HG03039 (cell line): ENCODE measurements around the gene THNSL1.
"Not testable (repeated sequence)": the region's sequence is repeated elsewhere in the genome, so short reads cannot be mapped to it uniquely, and the experiment has no call there.

Experiments used
- ATAC-seq: cut with Tn5 transposase; IDR thresholded peaks from one replicate; pipeline ENCODE4 v1.9.1; 2021; ENCODE audit warnings: mild to moderate bottlenecking, moderate library complexity; ENCODE audit not compliant: unreplicated experiment

Gene THNSL1, protein sequence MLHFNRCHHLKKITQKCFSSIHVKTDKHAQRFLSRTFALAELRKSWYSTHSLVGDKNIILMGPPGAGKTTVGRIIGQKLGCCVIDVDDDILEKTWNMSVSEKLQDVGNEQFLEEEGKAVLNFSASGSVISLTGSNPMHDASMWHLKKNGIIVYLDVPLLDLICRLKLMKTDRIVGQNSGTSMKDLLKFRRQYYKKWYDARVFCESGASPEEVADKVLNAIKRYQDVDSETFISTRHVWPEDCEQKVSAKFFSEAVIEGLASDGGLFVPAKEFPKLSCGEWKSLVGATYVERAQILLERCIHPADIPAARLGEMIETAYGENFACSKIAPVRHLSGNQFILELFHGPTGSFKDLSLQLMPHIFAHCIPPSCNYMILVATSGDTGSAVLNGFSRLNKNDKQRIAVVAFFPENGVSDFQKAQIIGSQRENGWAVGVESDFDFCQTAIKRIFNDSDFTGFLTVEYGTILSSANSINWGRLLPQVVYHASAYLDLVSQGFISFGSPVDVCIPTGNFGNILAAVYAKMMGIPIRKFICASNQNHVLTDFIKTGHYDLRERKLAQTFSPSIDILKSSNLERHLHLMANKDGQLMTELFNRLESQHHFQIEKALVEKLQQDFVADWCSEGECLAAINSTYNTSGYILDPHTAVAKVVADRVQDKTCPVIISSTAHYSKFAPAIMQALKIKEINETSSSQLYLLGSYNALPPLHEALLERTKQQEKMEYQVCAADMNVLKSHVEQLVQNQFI

DNA sequence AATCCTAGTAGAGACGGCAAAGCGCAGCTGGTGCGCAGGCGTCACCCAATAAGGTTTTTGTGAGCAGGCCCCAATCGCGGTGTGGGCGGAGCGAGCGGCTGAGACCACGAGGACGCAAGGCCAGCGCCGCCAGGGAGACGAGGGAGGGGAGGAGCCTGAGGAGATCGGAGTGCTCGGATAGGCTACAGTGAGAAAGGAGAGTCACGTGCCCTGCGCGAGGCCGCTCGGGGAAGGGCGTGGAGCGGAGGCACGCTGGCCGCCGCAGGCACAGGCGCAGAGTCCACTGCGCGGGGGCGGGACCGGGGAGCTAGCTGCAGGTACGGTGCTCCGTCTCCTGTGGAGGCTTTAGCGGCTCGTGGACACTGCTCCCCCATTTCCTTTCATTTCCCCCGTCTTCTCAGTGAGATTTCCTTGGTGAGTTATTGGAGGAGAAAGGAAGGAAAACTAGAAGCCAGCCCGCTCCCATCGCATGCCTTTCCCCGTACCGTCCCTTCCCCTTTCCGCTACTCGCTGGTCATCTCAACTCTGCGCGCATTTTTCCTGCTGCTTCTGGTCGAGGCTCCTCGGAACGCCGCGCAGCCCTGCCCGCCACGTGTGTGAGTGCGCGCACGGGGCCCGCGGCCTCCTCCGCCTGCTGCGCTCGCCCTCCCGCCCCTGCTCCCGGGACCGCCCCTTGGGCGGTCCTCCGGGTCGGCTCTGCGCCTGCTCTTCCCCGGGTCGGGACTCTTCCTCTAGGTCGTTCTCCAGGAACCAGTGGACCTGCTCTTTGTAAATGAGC is at the start of gene THNSL1:
THNSL1 (plus strand) TSS at position 237 of the 778 bp plus-strand sequence. CDS start 6,612 bp downstream, outside the sequence.
- ATAC-seq, result peak; percentile 98

DNA sequence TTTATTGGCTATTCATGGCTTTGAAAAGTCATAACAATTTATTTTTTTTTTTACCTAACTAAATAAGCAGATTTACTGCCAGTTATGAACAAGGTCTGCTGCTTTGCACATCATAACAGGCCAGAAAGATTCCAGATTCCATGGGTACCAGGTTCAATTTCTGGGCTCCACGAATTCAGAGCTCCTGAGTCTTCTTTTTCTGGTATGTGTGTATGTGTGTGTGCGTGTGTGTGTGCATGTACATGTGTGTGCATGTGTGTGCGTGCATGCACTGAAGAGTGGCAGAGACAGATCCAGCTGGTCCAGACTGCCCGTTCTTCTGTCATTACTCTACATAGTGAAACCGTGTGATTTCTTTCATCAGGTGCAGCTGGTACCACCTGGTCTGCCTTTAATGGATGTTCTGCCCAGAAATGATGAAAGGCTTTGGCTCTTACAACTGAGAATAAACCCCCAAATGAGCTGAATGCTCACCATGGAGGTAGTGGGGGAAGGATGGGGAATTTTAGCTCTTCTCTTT is 49.4 kb upstream of the THNSL1 start:
- no peak for ATAC-seq

DNA sequence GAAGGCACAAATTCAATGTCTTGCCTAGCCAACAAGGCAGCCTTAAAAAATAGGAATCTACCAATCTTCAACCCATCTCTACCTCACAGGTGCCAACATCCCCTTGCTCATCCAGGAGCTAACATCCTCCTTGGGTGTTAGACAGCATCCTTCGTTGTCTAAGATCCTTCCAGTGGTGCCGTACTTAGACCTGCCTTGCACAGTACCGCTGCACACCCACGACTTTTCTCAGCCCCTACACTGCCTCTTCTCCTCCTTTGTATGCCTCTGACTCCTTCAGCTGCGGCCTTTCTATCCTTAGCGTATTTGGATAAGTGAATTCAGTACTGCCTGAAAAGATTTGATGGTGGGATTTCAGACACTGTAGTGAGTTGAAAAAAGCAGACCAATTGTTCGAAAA is 48.1 kb upstream of the THNSL1 start:
- ATAC-seq, result no peak

DNA sequence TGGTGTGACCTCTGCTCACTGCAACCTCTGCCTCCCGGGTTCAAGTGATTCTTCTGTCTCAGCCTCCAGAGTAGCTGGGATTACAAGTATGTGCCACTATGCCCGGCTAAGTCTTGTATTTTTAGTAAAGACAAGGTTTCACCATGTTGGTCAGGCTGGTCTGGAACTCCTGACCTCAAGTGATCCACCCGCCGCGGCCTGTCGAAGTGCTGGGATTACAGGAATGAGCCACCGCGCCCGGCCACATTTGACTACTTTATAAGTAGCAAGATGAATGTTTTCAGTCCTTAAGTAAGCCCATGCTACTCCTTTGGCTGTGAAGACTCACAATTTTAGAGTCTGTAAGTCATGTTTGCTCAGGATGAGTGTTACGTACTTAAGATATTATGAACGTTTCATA is 47.5 kb upstream of the THNSL1 start:
- ATAC-seq, result not testable (repeated sequence)

DNA sequence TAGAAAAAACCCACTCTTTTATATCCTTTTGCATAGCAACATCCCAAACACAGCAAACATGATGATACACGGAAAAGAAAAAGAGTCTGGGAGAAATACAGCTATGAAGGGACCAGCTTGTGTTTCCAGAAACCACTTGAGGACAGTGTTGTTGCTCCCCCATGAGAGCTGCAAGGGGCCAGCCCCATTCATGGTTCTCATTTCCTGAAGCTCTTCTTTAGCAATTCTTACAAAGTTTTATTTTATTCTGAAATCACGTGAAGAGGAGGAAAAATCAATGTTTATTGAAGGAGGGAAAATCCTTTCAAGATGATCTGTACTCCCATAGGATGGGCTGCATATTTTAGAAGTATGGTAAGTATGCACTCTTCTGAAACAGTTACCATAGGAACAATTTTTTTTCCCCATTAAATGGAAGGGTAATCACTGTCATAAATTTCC is 46.6 kb upstream of the THNSL1 start:
- ATAC-seq, result no peak

DNA sequence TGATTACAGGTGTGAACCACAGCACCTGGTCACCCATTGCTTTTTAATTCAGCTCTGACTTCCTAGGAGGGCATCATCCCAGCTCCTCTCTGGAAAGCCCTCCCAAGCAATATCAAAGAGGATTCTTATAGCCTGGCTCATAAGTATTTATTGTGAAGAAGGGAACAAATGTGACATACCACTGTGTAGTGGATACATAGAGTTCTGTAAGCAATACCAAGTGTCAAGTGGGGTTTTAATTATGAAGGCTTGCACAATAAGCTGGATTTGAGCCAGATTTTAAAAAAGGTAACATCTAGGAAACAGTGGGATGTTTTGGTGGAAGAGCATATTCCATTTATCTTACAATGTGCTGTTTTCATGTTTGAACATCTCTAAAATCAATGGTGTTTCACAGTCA is 45.0 kb upstream of the THNSL1 start:
- no peak for ATAC-seq

DNA sequence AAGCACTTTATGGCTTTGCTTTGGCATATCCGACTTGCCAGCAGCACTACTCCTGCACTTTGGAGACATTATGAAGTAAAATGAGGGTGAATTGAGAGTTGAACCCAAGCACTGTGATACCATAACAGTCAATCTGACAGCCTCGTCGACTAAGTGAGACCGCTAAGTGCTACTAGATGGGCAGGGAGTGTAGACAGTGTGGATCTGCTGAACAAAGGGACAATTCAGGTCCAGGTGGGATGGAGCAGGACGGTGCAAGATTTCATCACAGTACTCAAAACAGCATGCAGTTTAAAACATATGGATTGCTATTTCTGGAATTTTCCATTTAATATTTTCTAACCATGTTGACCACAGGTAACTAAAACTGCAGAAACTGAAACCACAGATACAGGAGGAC is 43.2 kb upstream of the THNSL1 start:
- ATAC-seq, result no peak

DNA sequence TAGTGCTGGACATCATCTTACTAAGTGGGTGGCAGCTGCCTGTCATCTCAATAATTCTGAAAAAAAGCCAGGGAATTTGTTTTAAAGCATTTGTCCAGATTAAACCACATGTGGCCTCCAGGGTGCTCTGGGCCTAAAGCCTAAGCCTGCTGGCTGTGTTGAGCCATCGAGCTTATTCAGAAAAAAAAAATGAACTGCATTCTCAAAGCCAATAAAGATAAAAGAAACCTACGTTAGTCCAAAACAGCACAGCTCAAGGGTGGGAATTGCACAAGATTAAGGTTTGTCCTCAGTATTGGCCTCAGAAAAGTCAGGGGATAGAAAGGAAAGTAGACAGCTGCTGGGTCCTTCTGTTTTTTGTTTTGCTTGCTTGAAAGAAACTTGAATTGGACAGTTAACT is 41.4 kb upstream of the THNSL1 start:
- ATAC-seq, result no peak

DNA sequence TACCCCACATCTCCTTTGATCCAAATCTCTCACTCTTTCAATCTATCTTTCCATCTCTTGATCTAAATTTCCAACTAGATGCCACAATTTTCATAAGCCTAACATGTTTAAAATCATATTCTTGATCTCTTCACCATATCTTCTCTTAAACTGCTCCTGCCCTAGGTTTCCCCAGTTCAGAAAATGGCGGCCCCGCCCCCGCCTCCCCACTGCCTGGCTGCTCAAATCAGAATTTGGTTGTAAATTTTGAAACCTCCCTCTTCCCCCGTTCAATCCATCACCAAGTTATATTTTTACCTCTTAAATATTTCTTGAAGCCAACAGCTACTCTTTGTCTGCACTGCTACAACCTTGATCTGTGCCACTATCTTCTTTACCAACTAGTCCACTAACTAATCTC is 36.7 kb upstream of the THNSL1 start:
- no peak for ATAC-seq

DNA sequence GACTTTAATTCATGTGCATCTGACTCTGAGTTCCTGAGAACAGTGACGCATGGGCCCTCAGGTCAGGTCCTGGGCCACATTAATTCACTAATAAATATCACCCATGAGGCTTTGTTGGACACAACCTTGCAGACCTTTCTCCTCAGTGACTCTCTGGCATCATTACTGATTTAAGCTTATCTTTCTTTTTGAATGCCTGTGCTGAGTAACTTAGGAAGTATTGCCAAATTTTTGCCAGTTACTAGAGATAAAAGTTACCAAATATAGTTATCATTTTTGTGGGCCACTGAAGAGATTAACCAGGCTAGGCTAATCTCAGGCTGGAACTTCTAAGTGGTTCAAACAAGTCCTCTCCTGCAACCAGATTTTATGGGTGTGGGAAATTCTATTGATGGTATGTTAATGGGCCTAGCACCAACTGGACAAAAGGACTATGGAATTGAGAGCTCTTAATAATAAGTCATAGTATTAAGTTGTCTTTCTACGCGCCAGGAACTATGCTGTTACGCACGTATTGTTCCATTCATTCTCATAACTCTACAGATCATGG is 35.2 kb upstream of the THNSL1 start:
- no peak for ATAC-seq

DNA sequence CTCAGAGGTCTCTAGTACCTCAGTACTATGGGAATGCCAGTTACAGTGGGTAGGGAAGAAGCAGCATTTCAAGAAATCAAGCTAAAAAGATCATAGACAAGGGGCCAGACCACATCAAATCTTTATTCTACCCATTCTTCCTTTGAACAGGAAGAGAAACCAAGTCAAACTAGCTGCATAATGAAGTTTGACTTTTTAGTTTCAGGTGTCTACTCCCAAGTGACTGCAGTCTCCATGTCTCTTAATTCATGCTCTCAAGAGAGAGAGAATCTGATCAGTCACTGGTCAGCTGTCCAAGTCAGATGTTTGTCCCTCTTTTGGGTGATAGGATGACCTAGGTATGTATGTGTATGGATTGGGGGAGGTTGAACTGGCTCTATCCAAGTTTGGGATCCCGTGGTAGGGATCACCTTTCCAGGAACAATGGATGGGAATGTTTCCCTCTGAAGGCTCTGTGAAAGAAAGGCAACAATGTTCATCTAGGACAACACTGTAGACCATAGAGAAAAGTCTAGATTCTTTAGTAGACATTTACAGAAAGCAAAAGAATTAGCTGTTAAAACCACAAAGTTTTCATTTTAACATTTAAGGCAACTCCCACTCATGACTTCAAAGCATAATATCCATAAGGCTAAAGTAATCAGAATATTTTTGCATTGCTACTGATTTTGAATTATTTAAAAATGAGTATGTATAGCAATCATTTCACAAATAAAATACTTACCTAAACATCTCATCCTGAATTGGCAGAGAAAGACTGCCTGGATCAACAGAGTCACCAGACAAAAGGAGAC is 33.9 kb upstream of the THNSL1 start:
- ATAC-seq, result no peak

DNA sequence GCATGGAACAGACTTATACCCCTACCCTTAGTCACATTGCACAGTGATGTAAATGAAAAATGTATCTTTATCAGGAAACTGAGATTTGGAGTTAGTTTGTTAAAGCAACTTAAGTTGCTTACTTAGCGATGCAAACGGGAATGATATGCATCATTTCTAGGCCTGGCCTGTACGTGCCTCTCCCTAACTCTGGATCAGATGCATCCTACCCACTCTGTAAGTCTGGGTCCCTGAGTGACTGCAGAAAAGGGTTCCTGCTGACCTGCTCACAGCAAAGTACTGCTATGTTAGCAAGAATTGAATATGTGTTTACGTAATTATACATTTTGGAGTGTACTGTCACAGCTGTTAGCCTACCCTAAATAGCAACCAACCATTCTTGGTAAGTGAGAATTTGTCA is 33.3 kb upstream of the THNSL1 start:
- no peak for ATAC-seq

DNA sequence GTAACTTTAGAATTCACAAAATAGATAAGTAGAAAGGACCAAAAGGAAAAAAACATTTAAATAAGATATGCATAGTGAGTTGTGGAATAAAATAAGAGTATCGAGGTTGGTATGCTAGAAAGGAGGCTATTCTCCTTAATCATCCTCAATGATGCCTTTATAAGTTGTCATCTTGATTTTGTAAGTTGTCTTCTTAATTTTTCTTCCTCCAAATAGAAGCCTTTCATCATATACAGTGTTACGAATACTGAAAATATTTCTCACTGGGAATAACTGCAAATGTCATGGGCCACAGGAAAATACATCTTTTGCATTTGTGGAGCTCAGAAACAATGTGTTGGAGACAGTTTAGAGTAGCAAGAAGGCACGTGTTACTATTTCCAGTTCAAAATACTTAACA is 32.5 kb upstream of the THNSL1 start:
- ATAC-seq, result no peak

DNA sequence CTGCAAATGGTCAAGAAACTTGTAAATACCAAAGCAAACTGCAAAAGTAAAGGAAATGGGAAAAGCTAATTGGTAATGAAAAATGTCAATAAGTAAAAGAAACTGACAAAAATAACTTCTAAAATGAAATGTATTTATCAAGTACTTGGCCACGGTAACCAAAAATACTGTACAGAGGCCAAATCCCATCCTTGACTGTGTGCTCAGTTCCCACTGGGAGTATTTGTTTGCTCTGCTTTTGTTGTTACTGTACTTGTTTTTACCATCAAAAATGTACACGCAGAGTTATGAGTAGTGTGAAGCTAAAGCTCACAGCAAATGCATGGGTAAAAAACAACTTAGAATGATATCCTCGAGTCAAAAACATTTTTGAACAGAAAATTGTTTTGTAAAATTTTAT is 31.5 kb upstream of the THNSL1 start:
- ATAC-seq, result no peak

DNA sequence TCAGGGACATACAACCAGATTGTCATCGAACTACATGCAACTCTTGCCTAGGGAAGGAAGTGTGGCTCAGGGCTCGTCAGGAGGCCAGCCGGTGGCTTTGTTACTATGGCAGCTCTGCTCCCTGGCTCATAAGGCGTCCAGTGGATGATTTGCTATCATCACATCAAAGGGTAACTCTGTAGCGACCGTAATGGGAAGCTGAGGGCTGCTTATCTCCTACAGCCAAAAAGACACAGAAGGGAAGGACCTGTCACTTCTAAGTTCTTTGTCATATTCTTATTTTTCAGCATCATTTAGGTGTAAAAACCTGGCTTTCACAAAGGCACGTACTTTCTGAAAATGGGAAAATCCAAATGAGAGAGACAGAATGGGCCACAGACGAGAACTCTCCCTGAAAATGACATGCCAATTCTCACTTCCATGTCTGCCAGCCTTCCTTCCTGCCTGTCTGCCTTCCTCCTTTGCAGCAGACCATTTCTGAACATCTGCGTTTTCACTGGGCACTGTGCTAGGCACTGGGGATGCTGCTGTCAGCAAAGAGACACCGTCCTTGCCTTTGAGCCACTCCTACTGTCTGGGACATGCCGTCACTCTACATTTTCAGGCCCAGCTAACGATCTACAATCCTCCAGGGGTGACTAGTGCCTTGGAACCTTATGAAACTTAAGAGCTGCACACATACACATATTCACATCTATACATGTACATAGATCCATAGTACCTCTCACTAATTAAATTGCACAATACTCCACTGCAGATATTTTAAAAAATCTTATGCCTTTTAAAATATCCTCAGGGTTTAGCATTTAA is 27.4 kb upstream of the THNSL1 start:
- ATAC-seq, result no peak

DNA sequence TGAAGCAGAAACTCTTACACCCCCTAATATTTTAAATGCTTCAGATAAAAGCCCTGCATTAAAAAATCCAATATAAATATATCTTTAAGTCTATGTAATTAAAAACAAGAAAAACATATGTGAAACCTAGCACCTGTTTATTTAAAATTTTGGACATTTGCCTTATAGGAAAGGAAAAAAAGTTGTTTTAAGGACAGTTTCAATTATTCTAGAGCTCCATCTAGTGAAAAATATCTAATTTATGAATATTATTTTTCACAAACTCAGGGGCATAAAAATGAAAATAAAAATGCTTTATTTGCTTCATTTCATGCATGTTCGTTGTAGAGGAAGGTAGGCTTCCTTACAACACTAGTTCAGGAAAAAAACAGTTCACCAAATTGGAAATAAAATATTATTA is 26.5 kb upstream of the THNSL1 start:
- ATAC-seq, result no peak

DNA sequence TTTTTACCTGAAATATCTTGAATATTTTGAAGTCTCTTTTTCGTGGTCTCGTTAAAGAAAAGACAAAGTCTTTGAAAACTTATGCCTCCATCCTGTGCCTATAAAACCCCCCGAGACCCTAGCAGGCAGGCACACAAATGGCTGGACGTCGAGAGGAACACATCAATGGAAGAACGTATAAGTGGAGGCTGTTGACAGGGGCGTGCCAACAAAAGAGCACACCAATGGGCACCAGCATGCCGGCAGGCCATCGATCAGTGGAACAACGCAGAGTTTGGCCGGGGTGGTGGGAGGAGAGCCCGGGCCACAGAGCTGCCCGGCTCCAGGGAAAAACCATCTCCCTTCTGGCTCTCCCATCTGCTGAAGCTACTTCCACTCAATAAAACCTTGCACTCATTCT is 25.1 kb upstream of the THNSL1 start:
- no peak for ATAC-seq

DNA sequence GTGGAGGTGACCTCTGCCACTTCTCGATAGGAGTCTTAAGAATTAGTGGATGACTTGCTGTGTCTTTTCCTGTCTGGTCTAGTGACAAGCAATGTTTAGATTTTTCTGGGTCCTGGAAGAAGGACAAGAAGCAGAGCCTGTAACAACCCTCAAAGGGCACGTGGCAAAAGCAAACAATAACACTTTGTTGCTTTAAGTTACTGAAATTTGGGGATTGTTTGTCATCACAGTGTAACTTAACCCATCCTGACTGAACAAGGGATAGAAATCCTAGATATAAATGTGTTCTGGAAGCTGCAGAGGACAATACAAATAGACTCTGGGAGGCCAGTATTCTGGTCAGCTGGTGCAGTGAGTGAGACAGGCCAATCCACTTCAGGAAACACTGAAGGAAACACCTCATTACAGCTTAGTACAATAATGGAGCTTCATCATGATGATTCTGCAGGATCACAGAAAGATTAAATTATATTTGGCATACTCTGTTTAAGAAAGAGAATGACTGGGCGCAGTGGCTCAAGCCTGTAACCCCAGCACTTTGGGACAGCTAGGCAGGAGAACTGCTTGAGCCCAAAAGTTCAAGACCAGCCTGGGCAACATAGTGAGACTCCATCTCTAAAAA is 23.8 kb upstream of the THNSL1 start:
- ATAC-seq, result no peak
